GM19324 (cell line): ENCODE data around the gene PAK5.

ENCODE experiments used
- ATAC-seq: cut with Tn5 transposase; IDR thresholded peaks from one replicate; pipeline ENCODE4 v1.9.1; 2021; ENCODE audit warnings: mild to moderate bottlenecking, moderate library complexity; ENCODE audit not compliant: unreplicated experiment, low FRiP score

The PAK5 gene

GRCh38 chr20:9543214-9543613, 295.7 kb downstream of the PAK5 start:
- ATAC-seq, result no peak

GRCh38 chr20:9535449-9535848, 303.4 kb downstream of the PAK5 start:
- ATAC-seq, result no peak

DNA sequence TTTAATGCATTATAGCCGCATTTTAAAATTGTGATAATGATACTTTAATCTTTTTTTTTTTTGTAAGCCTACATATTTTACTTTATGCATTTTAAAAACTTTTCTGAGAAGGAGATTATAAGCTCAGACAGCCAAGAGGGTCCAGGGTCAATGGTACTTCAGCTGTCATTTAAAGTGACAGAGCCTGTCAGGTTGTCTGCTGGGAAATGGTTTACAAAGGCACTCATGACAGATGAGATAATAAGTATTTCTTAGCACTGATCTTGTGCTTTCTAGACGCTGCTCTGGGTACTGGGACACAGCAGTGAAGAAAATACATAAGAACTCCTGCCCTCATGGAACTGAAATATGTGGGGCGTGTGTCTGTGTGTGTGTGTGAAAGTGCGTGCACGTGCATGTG, 304.9 kb downstream of the PAK5 start:
- no peak for ATAC-seq

DNA sequence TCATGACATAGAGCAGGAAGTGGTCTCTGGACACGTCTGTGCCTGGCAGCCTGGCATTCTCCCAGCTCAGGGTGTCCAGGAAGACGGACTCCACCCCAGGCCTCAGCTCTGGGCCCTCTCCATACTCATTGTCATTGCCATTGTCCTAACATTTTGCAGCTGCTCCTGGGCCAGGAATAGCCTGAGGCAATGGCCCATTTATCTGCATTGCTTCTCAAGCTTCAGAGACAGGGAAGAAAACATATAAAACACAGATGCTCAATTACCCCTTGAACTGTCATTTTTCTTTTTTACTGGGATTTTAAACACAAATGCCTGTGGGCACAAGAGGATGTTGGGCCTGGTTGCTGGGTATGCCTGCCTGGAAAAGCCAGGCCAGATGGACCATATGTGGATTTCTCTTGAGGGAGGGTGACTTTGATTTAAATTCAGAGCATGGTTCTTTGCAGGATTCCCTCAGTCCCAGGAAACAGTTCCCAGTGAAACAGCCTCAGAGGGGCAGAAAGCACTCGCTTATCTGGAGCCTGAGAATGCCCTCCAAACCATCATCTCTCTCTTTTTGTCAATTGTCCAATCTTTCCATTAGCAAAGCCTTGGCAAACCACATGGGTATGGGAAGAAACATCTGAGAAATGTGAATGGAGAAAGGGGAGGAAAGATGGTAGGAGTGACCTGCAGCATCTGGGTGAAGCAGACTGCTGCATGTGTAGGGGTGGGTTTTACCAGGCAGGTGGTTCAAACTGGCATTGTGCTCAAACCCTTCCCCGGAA, 306.6 kb downstream of the PAK5 start:
- no peak for ATAC-seq

- ATAC-seq, result no peak
Observed at GRCh38 chr20:9531581-9531980, 307.3 kb downstream of the PAK5 start.

DNA sequence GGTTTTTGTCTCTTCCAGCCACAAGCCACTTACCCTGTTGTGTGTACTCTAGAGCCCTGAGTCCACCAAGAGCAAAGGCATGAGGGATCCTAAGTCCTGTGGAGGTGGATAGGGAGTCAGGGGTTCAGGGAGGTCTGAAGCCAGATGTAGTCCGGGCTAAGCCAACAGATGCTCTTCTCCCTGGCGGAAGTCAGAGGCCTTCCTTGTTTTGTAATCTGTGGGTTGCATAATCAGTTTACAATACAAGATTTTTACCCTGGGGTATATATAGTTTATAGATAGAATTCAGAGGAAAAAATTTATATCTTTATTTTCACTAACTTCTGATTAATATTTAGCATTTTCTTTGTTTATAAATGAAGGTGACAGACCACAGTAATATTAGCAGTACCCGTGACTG, 315.2 kb downstream of the PAK5 start:
- no peak for ATAC-seq

- no peak for ATAC-seq
Observed at GRCh38 chr20:9520086-9520485, 318.8 kb downstream of the PAK5 start.

DNA sequence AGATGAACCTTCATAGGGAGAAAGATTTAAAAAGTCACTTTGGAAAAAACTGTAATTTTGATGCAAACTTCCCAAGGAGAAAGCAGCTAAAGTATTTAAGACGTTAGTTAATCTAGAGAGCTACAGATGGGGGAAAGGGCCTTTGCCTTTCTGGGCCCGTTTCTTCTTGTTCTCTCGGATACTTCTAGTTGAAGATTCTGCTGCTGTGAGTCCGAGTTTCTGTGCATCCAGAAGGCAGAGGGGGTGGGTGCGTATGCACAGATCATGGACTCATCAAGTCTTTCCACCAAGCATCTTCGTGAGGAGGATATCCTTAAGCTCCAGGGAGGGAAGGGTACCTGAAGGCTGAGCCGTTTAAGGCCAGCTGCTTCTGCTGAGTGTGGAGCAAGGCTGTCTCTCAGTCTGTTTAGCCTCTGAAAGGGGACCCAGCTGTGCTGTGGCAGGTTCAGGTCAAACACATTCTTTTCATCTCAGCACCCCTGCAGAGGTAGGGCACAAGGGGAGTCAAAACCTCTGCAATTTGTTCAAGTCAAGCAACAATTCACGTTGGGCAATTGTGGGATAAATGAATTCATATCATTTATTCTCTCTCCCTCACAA, 320.2 kb downstream of the PAK5 start:
- ATAC-seq, result no peak

DNA sequence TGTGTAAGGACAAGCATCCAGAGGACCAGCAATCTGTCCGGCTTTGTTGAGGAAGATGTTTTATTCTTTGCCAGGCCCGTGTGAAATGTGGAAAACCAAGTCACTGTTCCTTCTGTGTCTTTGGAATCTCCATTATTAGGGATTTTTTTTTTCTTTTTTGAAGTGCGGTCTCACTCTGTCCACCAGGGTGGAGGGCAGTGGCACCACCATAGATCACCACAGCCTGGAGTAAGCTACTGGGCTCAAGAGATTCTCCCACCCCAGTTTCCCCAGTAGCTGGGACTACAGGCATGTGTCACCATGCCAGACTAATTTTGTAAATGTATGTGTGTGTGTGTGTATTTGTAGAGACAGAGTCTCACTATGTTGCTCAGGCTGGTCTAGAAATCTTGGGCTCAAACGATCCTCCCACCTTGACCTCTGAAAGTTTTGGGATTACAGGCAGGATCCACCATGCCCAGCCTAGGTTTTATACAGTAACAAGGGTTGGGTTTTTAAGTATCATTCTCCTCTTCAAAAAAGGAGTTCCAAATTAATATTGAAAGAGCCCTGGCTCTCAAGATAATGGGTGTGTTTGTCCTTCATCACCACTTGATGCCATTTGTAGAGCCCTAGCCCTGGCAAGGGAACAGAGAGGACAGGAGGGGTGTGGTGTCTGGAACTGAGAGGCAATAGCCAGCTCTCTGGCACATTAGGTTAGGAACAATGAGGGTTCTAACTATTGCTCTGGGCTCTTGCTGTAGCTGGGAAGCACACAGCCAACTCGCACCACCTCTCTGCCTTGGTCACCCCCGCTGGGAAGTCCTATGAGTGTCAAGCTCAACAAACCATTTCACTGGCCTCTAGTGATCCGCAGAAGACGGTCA, 321.3 kb downstream of the PAK5 start:
- no peak for ATAC-seq

- no peak for ATAC-seq
Observed at GRCh38 chr20:9516234-9516871, 322.5 kb downstream of the PAK5 start.

DNA sequence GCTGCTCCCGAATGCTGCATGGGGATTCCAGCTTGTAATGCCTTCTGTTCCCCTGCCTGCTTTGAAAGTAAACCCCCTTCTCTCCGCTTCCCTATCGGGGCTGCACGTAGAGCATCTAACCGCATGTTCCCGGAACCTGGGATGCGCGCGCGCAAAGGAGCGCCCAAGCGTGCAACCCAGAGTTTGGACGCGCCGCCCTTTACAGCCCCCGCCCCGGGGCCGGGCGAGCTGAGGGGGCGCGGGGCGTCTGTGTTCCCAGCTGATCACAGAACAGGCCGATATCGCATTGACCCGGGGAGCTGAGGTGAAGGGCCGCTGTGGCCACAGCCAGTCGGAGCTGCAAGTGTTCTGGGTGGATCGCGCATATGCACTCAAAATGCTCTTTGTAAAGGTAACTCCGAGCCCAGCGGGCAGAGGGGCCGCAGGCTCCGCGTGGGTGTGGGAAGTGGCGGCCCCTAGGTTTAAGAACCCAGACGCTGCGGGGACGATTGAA, 323.1 kb downstream of the PAK5 start:
- no peak for ATAC-seq

DNA sequence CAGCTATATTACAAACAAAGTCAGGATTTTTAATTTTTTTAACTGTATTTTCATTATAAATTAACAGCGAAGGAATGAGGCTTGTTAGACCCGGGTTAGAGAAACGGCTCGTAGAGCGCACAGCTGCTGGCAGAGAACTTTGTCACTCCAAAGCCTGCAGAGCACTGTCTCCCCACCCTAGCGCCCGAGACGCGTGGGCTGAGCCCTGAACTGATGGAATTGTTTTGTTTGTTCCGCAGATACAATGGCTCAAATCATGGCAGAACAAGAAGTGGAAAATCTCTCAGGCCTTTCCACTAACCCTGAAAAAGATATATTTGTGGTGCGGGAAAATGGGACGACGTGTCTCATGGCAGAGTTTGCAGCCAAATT, 323.7 kb downstream of the PAK5 start:
- no peak for ATAC-seq

- no peak for ATAC-seq
Observed at GRCh38 chr20:9514461-9515213, 324.2 kb downstream of the PAK5 start, which contains the start of gene LAMP5. Gene LAMP5, plus strand, starts transcription at chr20:9514590. Its CDS starts 263 bp downstream, at chr20:9514853.

- ATAC-seq, result no peak
Observed at GRCh38 chr20:9514072-9514460, 324.8 kb downstream of the PAK5 start.

DNA sequence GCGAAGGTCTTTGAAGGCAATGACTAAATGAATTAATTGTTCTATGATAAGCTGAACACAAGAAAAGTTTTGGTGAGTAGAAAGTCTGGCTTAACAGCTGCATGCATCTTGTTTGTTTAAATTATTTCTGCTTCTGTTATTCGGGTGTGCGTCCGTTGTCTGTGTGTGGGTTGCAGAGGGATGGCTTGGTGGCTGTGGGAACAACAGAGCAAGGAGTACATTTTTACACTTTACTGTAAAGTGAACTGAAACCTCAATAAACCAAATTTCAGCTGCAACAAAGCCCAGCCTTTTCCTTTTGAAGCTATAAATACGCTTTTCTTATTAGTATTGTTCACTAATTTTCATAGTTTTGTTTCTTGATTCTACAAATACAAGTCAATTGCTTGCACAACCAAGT, 328.0 kb downstream of the PAK5 start:
- ATAC-seq, result peak; percentile 57

- no peak for ATAC-seq
Observed at GRCh38 chr20:9509246-9509645, 329.6 kb downstream of the PAK5 start.

DNA sequence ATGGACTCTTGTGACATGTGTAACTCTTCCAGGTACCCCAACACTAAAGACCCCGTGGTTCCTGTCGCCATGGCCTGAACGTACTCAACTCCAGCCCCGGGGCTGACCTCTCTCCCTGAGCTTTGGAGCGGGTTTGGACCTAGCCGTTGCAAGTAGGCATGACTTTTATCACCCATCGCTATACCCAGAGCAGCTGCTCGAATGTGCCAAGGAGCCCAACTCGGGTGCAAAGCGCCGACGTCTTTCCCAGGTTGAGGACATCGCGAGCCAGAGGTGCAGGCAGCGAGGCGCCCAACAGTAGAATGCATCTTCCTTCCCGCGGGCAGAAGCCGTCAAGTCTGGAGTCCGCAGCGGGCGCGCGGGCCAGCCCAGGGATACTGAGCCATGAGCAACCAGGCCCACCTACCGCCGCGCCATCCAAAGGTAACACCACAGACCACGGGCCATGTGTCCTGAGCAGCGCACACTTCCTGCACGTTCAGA, 330.1 kb downstream of the PAK5 start:
- ATAC-seq, result no peak

DNA sequence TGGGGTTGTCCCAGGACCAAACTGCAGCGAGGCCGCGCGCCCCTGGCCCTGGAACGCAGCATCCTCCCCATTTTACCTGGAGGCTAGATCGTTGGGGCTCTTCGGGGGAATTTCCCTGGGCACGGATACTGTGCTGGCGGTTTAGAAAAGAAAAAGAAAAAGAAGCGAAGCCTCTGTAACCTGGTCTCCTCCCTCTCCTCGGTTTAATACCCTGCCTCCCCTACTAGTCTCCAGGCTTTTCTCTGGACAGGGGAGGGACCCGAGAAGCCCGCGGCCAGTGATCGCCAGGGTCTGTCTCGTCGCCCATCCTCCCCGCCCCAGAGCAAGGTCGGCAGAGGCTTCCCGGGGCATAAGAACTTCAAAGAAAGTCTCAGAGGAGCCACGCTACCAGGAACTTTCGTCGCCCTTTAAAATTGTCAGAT, 330.6 kb downstream of the PAK5 start:
- ATAC-seq, result no peak

GRCh38 chr20:9507544-9508239, 331.2 kb downstream of the PAK5 start:
- ATAC-seq, result no peak
